ENCODE data around the gene PGAP2.

Gene PGAP2

DNA sequence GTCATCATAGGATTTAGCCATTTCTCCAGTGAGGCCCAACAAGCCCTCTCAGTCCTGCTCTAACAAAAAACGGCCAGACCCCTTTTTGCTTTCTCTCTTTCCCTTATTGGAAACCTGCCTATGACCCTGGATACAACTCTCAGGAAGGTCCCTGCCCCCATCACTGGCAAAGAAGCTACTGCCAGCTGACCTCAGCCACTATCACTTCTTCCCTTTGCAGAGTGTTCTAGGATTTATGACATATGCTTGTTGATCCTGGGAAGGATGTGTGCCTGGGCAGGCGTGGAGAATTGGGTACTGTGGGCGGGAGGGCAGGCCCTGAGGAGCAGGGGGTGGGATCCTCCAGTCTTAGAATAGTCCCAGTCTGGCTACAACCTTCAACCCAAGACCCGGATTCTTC lies 7.5 kb downstream of the PGAP2 start:
- Histone ChIP-seq H3K9ac (ENCODE audit: low read length) (no peak overlapping the region), H4K20me1 (ENCODE audit: insufficient read depth, low read length) (no peaks in the 10 kb centered on the region), H3F3A (ENCODE audit: insufficient read depth, low read length) (no peaks in the 10 kb centered on the region), H3K27ac (ENCODE audit: low read length) (no peak overlapping the region), H3K4me3 (ENCODE audit: low read length) (no peak overlapping the region), H3K4me1 (ENCODE audit: low read length) (no peaks in the 10 kb centered on the region), H3K79me2 (ENCODE audit: low read length) (no peaks in the 10 kb centered on the region), H3K36me3 (replicated peaks; ENCODE audit: insufficient read depth, low read length) (no peaks in the 10 kb centered on the region), H3K4me2 (ENCODE audit: low read depth, low read length) (no peak overlapping the region), H3K27me3 (replicated peaks; ENCODE audit: insufficient read depth, low read length) (no peaks in the 10 kb centered on the region), H3K9me2 (replicated peaks; ENCODE audit: insufficient read depth, low read length) (no peaks in the 10 kb centered on the region), H2AFZ (ENCODE audit: low read length) (no peak overlapping the region), H3K9me3 (replicated peaks; ENCODE audit: insufficient read depth, low read length) (no peaks in the 10 kb centered on the region)
- TF ChIP-seq EZH2phosphoT487 (IDR thresholded peaks at IDR 0.05; ENCODE audit: low read length) (no peak), CTCF (IDR thresholded peaks at IDR 0.05; ENCODE audit: low read length) (no peak), EZH2 (optimal IDR thresholded peaks at IDR 0.05; ENCODE audit: low read depth, low read length) (no peak)
- no peak for DNase-seq

GRCh38 chr11:3816673-3817072 lies 8.3 kb downstream of the PGAP2 start:
- Histone ChIP-seq H3K36me3 (replicated peaks; ENCODE audit: insufficient read depth, low read length) (no peaks in the 10 kb centered on the region), H3K4me3 (ENCODE audit: low read length) (no peak overlapping the region), H3K9me2 (replicated peaks; ENCODE audit: insufficient read depth, low read length) (no peaks in the 10 kb centered on the region), H2AFZ (ENCODE audit: low read length) (no peak overlapping the region), H3K27ac (ENCODE audit: low read length) (no peak overlapping the region), H4K20me1 (ENCODE audit: insufficient read depth, low read length) (no peaks in the 10 kb centered on the region), H3K27me3 (replicated peaks; ENCODE audit: insufficient read depth, low read length) (no peaks in the 10 kb centered on the region), H3K79me2 (ENCODE audit: low read length) (no peaks in the 10 kb centered on the region), H3K4me1 (ENCODE audit: low read length) (no peaks in the 10 kb centered on the region), H3F3A (ENCODE audit: insufficient read depth, low read length) (no peaks in the 10 kb centered on the region), H3K9me3 (replicated peaks; ENCODE audit: insufficient read depth, low read length) (no peaks in the 10 kb centered on the region), H3K4me2 (ENCODE audit: low read depth, low read length) (no peak overlapping the region), H3K9ac (ENCODE audit: low read length) (no peak overlapping the region)
- no peak for DNase-seq
- TF ChIP-seq EZH2phosphoT487 (IDR thresholded peaks at IDR 0.05; ENCODE audit: low read length) (no peak), CTCF (IDR thresholded peaks at IDR 0.05; ENCODE audit: low read length) (no peak), EZH2 (optimal IDR thresholded peaks at IDR 0.05; ENCODE audit: low read depth, low read length) (no peak)

GRCh38 chr11:3817181-3817800 lies 8.9 kb downstream of the PGAP2 start:
- Histone ChIP-seq H3K9me2 (replicated peaks; ENCODE audit: insufficient read depth, low read length) (no peaks in the 10 kb centered on the region), H3K79me2 (ENCODE audit: low read length) (no peaks in the 10 kb centered on the region), H3K36me3 (replicated peaks; ENCODE audit: insufficient read depth, low read length) (no peaks in the 10 kb centered on the region), H4K20me1 (ENCODE audit: insufficient read depth, low read length) (no peaks in the 10 kb centered on the region), H3K4me2 (ENCODE audit: low read depth, low read length) (no peak overlapping the region), H3K4me1 (ENCODE audit: low read length) (no peaks in the 10 kb centered on the region), H3K4me3 (ENCODE audit: low read length) (no peak overlapping the region), H3K9ac (ENCODE audit: low read length) (no peak overlapping the region), H3K27ac (ENCODE audit: low read length) (no peak overlapping the region), H2AFZ (ENCODE audit: low read length) (no peak overlapping the region), H3K9me3 (replicated peaks; ENCODE audit: insufficient read depth, low read length) (no peaks in the 10 kb centered on the region), H3F3A (ENCODE audit: insufficient read depth, low read length) (no peaks in the 10 kb centered on the region), H3K27me3 (replicated peaks; ENCODE audit: insufficient read depth, low read length) (no peaks in the 10 kb centered on the region)
- no peak for DNase-seq
- TF ChIP-seq EZH2 (optimal IDR thresholded peaks at IDR 0.05; ENCODE audit: low read depth, low read length) (no peak), EZH2phosphoT487 (IDR thresholded peaks at IDR 0.05; ENCODE audit: low read length) (no peak), CTCF (IDR thresholded peaks at IDR 0.05; ENCODE audit: low read length) (no peak)

Measured in MM.1S (cell line).